Parathyroid adenoma (tissue), 2 donors: ENCODE data around the gene CHST10.

ENCODE experiments used
- H2AFZ ChIP-seq: fragments of 300-600 bp; sonication (generic); one replicate; pipeline ENCODE4 v1.7.0; 2017; ENCODE audit warnings: antibody characterized with exemption, mild to moderate bottlenecking
- H3K27ac ChIP-seq: fragments of 300-600 bp; sonication (generic); one replicate; pipeline ENCODE4 v1.7.0; 2017
- H3K27me3 ChIP-seq: fragments of 300-600 bp; sonication (generic); one replicate; pipeline ENCODE4 v1.7.0; 2017; ENCODE audit warnings: low read length; ENCODE audit not compliant: control insufficient read depth, insufficient read depth
- H3K36me3 ChIP-seq: fragments of 300-600 bp; sonication (generic); one replicate; pipeline ENCODE4 v1.7.0; 2017; ENCODE audit warnings: low read length; ENCODE audit not compliant: control insufficient read depth, insufficient read depth
- H3K4me1 ChIP-seq: fragments of 300-600 bp; sonication (generic); one replicate; pipeline ENCODE4 v1.7.0; 2017; ENCODE audit warnings: control low read depth
- H3K4me2 ChIP-seq: fragments of 300-600 bp; sonication (generic); one replicate; pipeline ENCODE4 v1.7.0; 2017; ENCODE audit warnings: low read length
- H3K4me3 ChIP-seq: fragments of 300-600 bp; sonication (generic); one replicate; pipeline ENCODE4 v1.7.0; 2017; ENCODE audit warnings: low read depth, low read length
- H3K79me2 ChIP-seq: fragments of 300-600 bp; sonication (generic); one replicate; pipeline ENCODE4 v1.7.0; 2017; ENCODE audit warnings: control low read depth
- H3K9ac ChIP-seq: fragments of 300-600 bp; sonication (generic); one replicate; pipeline ENCODE4 v1.7.0; 2017; ENCODE audit warnings: mild to moderate bottlenecking
- H3K9me3 ChIP-seq: fragments of 300-600 bp; sonication (generic); one replicate; pipeline ENCODE4 v1.7.0; 2017; ENCODE audit warnings: low read length; ENCODE audit not compliant: control insufficient read depth
- CTCF ChIP-seq: fragments of 300-600 bp; sonication (generic); IDR thresholded peaks from one replicate; pipeline ENCODE4 v1.7.0; 2017; ENCODE audit warnings: antibody characterized with exemption, mild to moderate bottlenecking
- donor health status: primary hyperparathyroidism.

Gene CHST10

GRCh38 chr2:100416397-100416934, 1.0 kb downstream of the CHST10 start:
- Histone ChIP-seq H3K4me3 (peak overlapping the region; percentile 63), H3K9me3 (no peaks in the 10 kb centered on the region), H3K4me2 (peak overlapping the region; percentile 86), H3K79me2 (peaks cover 7% of the 10 kb centered on the region), H3K4me1 (no peaks in the 10 kb centered on the region), H3K36me3 (no peaks in the 10 kb centered on the region), H3K27me3 (no peaks in the 10 kb centered on the region), H3K27ac (no peak overlapping the region), H3K9ac (no peak overlapping the region), H2AFZ (peak overlapping the region; percentile 98)
- TF ChIP-seq CTCF, result no peak

- H3K36me3 ChIP-seq, result no peaks in the 10 kb centered on the region
- H3K27ac ChIP-seq, result no peak overlapping the region
- H3K4me2 ChIP-seq, result no peak overlapping the region
- H2AFZ ChIP-seq, result no peak overlapping the region
- H3K79me2 ChIP-seq, result peaks cover 7% of the 10 kb centered on the region
- TF ChIP-seq CTCF, result no peak
- H3K27me3 ChIP-seq, result no peaks in the 10 kb centered on the region
- H3K9ac ChIP-seq, result no peak overlapping the region
- no peak overlapping the region for H3K4me3 ChIP-seq
- H3K4me1 ChIP-seq, result no peaks in the 10 kb centered on the region
- H3K9me3 ChIP-seq, result no peaks in the 10 kb centered on the region
Measured at GRCh38 chr2:100413571-100413970, 3.9 kb downstream of the CHST10 start.

DNA sequence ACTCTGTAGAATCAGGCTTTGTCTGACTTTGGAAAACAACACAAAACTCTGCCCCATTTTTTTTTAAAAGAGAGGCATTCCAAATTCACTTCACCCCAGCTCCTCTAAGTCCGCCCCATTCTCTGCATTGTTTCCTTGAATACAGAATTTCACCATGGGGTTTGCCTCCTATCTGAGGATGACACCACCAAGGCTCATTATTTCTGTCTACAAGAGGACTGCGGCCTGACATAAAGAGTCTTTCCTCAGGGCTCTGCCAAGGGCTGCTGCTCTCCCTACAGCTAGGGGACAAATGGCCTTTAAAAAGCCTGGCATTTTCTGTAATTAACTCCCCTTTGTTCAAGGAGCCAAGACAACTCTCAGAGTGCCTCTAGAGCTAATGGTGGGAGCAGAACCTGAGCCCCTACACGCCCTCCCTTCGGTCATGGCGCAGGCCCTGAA, 4.6 kb downstream of the CHST10 start:
- Histone ChIP-seq H3K4me2 (no peak overlapping the region), H3K9me3 (no peaks in the 10 kb centered on the region), H3K36me3 (no peaks in the 10 kb centered on the region), H3K9ac (no peak overlapping the region), H3K4me1 (no peaks in the 10 kb centered on the region), H3K4me3 (no peak overlapping the region), H3K27ac (no peak overlapping the region), H3K27me3 (no peaks in the 10 kb centered on the region), H2AFZ (no peak overlapping the region), H3K79me2 (peaks cover 7% of the 10 kb centered on the region)
- TF ChIP-seq CTCF, result no peak

DNA sequence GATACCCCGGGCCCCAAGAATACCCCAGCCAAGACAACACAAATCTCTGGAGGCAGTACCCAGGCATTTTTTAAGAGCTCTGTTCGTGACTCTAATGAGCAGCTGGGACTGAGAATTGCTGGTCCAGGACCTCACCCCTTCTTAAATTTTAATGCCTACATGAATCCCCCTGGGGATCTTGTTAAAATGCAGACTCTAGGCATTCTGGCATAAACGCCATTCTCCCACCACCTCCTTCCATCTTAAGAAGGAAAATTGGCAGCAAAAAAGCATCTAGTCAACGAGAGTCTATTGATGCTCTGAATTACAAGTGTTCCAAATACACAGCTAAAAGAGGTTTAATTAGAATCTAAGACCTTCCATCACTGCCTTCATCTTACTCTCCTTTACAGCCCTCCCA, 5.0 kb downstream of the CHST10 start:
- Histone ChIP-seq H3K27ac (no peak overlapping the region), H3K9me3 (no peaks in the 10 kb centered on the region), H3K4me3 (no peak overlapping the region), H3K4me2 (no peak overlapping the region), H3K79me2 (peaks cover 7% of the 10 kb centered on the region), H3K36me3 (no peaks in the 10 kb centered on the region), H3K27me3 (no peaks in the 10 kb centered on the region), H3K9ac (no peak overlapping the region), H3K4me1 (no peaks in the 10 kb centered on the region), H2AFZ (no peak overlapping the region)
- TF ChIP-seq CTCF, result no peak

GRCh38 chr2:100411841-100412292, 5.6 kb downstream of the CHST10 start:
- Histone ChIP-seq H3K27ac (no peak overlapping the region), H3K4me2 (no peak overlapping the region), H3K4me3 (no peak overlapping the region), H3K36me3 (no peaks in the 10 kb centered on the region), H3K4me1 (no peaks in the 10 kb centered on the region), H3K79me2 (peaks cover 7% of the 10 kb centered on the region), H3K9me3 (no peaks in the 10 kb centered on the region), H2AFZ (no peak overlapping the region), H3K27me3 (no peaks in the 10 kb centered on the region), H3K9ac (no peak overlapping the region)
- no peak for TF ChIP-seq CTCF
